K562 (cell line): ENCODE data around the gene SPTBN2. TPM values are rescaled to one million over a fixed set of nuclear protein-coding genes. Genes with fewer than 3 reads are reported as not detected.

ENCODE experiments used
- ATAC-seq: fragments of 200-7000 bp; cut with Tn5 transposase; 3 replicates; pipeline ENCODE4 v1.9.1; 2020; ENCODE audit warnings: moderate library complexity
- BruUV-seq: library from RNA; stranded (reverse); fragments of 400-500 nt; replicated peaks from 2 replicates; lab custom pipeline; 2021; lab: Mats Ljungman, UMichigan
- CTCF ChIA-PET: fragments of 300-600 bp; formaldehyde crosslinking; extraction: SDS; loops from one replicate; lab custom pipeline; 2021; ENCODE audit warnings: low intra/inter-chr PET ratio; lab: Yijun Ruan, JAX
- POLR2A ChIA-PET: fragments of 300-600, 350-650 bp; sonication (Branson Sonifier 250); formaldehyde crosslinking; extraction: SDS; loops from one replicate; lab custom pipeline; 2021; ENCODE audit warnings: antibody characterized with exemption, inconsistent platforms; lab: Yijun Ruan, JAX
- DNase-seq, 4 experiments: peaks; one replicate each; pipeline versions ENCODE4 v3.0.0 to v3.0.0-alpha.2; 2011 to 2018; ENCODE audit warnings: low spot score in 3 of 4, mixed read lengths in 3 of 4; ENCODE audit errors: extremely low read depth in 1 of 4
- FAIRE-seq: peaks from 2 replicates; lab custom pipeline; 2011; peaks lifted over from hg19 to GRCh38; lab: Jason Lieb, UNC
- H2AFZ ChIP-seq: 2 replicates; pipeline ENCODE4 v1.6.0; 2011; ENCODE audit warnings: low read depth, low read length, control low read depth, inconsistent platforms
- H3K27ac ChIP-seq: fragments of 200-600 bp; 3 replicates; pipeline ENCODE4 v1.8.0; 2011; ENCODE audit warnings: low read depth, mild to moderate bottlenecking, control low read depth, inconsistent platforms, low read length, moderate library complexity, mixed read lengths; ENCODE audit errors: extremely low read depth
- H3K27me3 ChIP-seq, 2 experiments: fragments of 300-600 bp in 1 of 2; 2 replicates in 1 of 2; 3 replicates in 1 of 2; pipeline versions ENCODE4 v1.6.0 to v1.8.0; 2011; ENCODE audit warnings: inconsistent platforms in 2 of 2, low read length in 2 of 2, mild to moderate bottlenecking in 1 of 2, mixed read lengths in 1 of 2, moderate library complexity in 1 of 2; ENCODE audit not compliant: control insufficient read depth in 2 of 2, insufficient read depth in 2 of 2
- H3K36me3 ChIP-seq: fragments of 300-600 bp; 3 replicates; pipeline ENCODE4 v1.8.0; 2011; ENCODE audit warnings: mild to moderate bottlenecking, low read length, inconsistent platforms; ENCODE audit not compliant: control insufficient read depth, insufficient read depth
- H3K4me1 ChIP-seq, 2 experiments: fragments of 200-600 bp in 1 of 2; replicated peaks in 1 of 2; 2 replicates in 1 of 2; 3 replicates in 1 of 2; pipeline versions ENCODE4 v1.5.1 to v1.8.0; 2011; ENCODE audit warnings: inconsistent platforms in 2 of 2, low read length in 2 of 2, mild to moderate bottlenecking in 1 of 2, mixed read lengths in 1 of 2, moderate library complexity in 1 of 2; ENCODE audit not compliant: control insufficient read depth in 2 of 2, insufficient read depth in 2 of 2
- H3K4me2 ChIP-seq: 2 replicates; pipeline ENCODE4 v1.6.1; 2011; ENCODE audit warnings: low read length, control low read depth, inconsistent platforms, mixed read lengths; ENCODE audit not compliant: insufficient read depth
- H3K4me3 ChIP-seq: fragments of 200-600 bp; sonication (generic), shearing (Covaris generic); 2 replicates; pipeline ENCODE4 v1.5.1; 2016; ENCODE audit warnings: control low read depth, inconsistent platforms
- H3K79me2 ChIP-seq: fragments of 200-600 bp; 3 replicates; pipeline ENCODE4 v1.8.0; 2011; ENCODE audit warnings: low read length, inconsistent platforms; ENCODE audit not compliant: control insufficient read depth, insufficient read depth
- H3K9ac ChIP-seq, 2 experiments: 2 replicates each; pipeline versions ENCODE4 v1.6.0 to v1.6.1; 2011; ENCODE audit warnings: low read depth in 2 of 2, low read length in 2 of 2, control low read depth in 1 of 2, inconsistent platforms in 1 of 2, mild to moderate bottlenecking in 1 of 2, mixed read lengths in 1 of 2; ENCODE audit not compliant: insufficient read depth in 1 of 2
- H3K9me1 ChIP-seq: one replicate; pipeline ENCODE4 v1.6.0; 2011; ENCODE audit warnings: inconsistent platforms, mild to moderate bottlenecking, low read length, moderate library complexity; ENCODE audit not compliant: control insufficient read depth, insufficient read depth
- H3K9me3 ChIP-seq: replicated peaks from 2 replicates; pipeline ENCODE4 v1.5.1; 2011; ENCODE audit warnings: low read depth, low read length, inconsistent platforms; ENCODE audit not compliant: control insufficient read depth, insufficient read depth
- H4K20me1 ChIP-seq: replicated peaks from 2 replicates; pipeline ENCODE4 v1.6.1; 2011; ENCODE audit warnings: low read length, inconsistent platforms, mixed read lengths; ENCODE audit not compliant: control insufficient read depth, insufficient read depth
- BCOR ChIP-seq: fragments of 450-650 bp; IDR thresholded peaks from 2 replicates; pipeline ENCODE4 v1.6.1; 2016
- BDP1 ChIP-seq: IDR thresholded peaks from 3 replicates; pipeline ENCODE4 v1.6.1; 2011; ENCODE audit not compliant: insufficient read length, insufficient read depth
- DIDO1 ChIP-seq: fragments of 450-650 bp; IDR thresholded peaks from 2 replicates; pipeline ENCODE4 v1.6.1; 2016; ENCODE audit warnings: low read depth, missing biosample characterization, missing genetic modification characterization
- IFI16 ChIP-seq: fragments of 250-450 bp; sonication (Bioruptor Pico); IDR thresholded peaks from 2 replicates; pipeline ENCODE4 v2.1.2; 2022; ENCODE audit warnings: mild to moderate bottlenecking, inconsistent platforms
- PHB2 ChIP-seq: fragments of 450-650 bp; IDR thresholded peaks from 2 replicates; pipeline ENCODE4 v1.6.1; 2017; ENCODE audit warnings: low read depth
- YY1 ChIP-seq, 3 experiments: IDR thresholded peaks; 2 replicates each; pipeline ENCODE4 v1.6.1; 2011; ENCODE audit warnings: low read length in 2 of 3, mild to moderate bottlenecking in 2 of 3, moderate library complexity in 2 of 3, borderline replicate concordance in 1 of 3, control low read depth in 1 of 3, low read depth in 1 of 3; ENCODE audit not compliant: insufficient read depth in 3 of 3, insufficient replicate concordance in 2 of 3, control insufficient read depth in 1 of 3, insufficient read length in 1 of 3; ENCODE audit errors: extremely low read depth in 1 of 3
- ZNF57 ChIP-seq: fragments of 450-650 bp; formaldehyde crosslinking; IDR thresholded peaks from 2 replicates; pipeline ENCODE4 v1.4.0; 2020; ENCODE audit warnings: mild to moderate bottlenecking, moderate library complexity
- ZNF639 ChIP-seq, 2 experiments: fragments of 200-800 bp in 1 of 2; sonication (Bioruptor generic) in 1 of 2; sonication (generic) in 1 of 2; formaldehyde crosslinking in 1 of 2; IDR thresholded peaks in 1 of 2; conservative IDR thresholded peaks in 1 of 2; 2 replicates each; pipeline versions ENCODE4 v1.5.0 to v1.6.1; 2016 to 2020; ENCODE audit warnings: missing compliant biosample characterization in 1 of 2, missing genetic modification characterization in 1 of 2, missing genetic modification reagents in 1 of 2
- WGBS: fragments of 100-300 bp; shearing (Covaris generic); methylation state at CpG from one replicate; pipeline ENCODE4 v1.1.6; 2016; ENCODE audit warnings: low coverage, mixed read lengths; ENCODE audit not compliant: insufficient coverage; ENCODE audit errors: missing lambda C conversion rate; 5-methylcytosine and 5-hydroxymethylcytosine counted together
- in situ Hi-C: fragments of 300-500 bp; cut with MboI; formaldehyde crosslinking; loops from 4 replicates; pipeline ENCODE4 v1.15.0; 2018; ENCODE audit warnings: inconsistent platforms, mixed read lengths
- intact Hi-C: fragments of 100-400 bp; cut with micrococcal nuclease; formaldehyde crosslinking; loops from 2 replicates; pipeline ENCODE4 v1.14.2; 2022
- polyA plus RNA-seq, 8 experiments: library from polyadenylated mRNA; depleted of rRNA in 4 of 8; stranded (reverse) in 5 of 8; unstranded in 3 of 8; fragments of >200 nt; fragmentation: Nextera tagmentation in 2 of 8; fragmentation: Illumina TruSeq in 1 of 8; extraction: Ambion mirVana in 2 of 8; extraction: Trizol in 1 of 8; gene quantifications; 2 replicates each; pipeline versions ENCODE4 v1.2.1 to v1.2.3, GENCODE V29; 2011 to 2014; ENCODE audit warnings: inconsistent platforms in 1 of 8, missing spikeins in 1 of 8
- total RNA-seq, 7 experiments: library from RNA; depleted of rRNA in 6 of 7; stranded (reverse); fragments of >200 nt in 6 of 7; fragmentation: Illumina TruSeq in 2 of 7; extraction: Trizol in 2 of 7; gene quantifications; 2 replicates each; pipeline versions ENCODE4 v1.2.1 to v1.2.3, GENCODE V29; 2011 to 2021; ENCODE audit warnings: low replicate concordance in 1 of 7
- TF ChIP-seq, protein P1 (sequence below), 3 experiments: IDR thresholded peaks in 2 of 3; conservative IDR thresholded peaks in 1 of 3; 2 replicates each; pipeline ENCODE4 v1.5.1; 2011 to 2012; ENCODE audit warnings: low read length in 3 of 3, mild to moderate bottlenecking in 3 of 3, control low read depth in 2 of 3, improper control_type of control experiment in 1 of 3, inconsistent platforms in 1 of 3, low read depth in 1 of 3, mixed read lengths in 1 of 3, moderate library complexity in 1 of 3; ENCODE audit not compliant: insufficient read depth in 2 of 3
- TF ChIP-seq, protein P2 (sequence below): sonication (generic); formaldehyde crosslinking; IDR thresholded peaks from 2 replicates; pipeline ENCODE4 v1.8.0; 2023; ENCODE audit warnings: missing genetic modification reagents, mild to moderate bottlenecking, borderline replicate concordance

SPTBN2 gene
- total and polyA plus RNA-seq, 9 of the 15 experiments (the other 6 are each of a cell fraction or from before 2014, with no cell fraction given) = 0.38 to 56.5 (median 19.7) TPM

DNA sequence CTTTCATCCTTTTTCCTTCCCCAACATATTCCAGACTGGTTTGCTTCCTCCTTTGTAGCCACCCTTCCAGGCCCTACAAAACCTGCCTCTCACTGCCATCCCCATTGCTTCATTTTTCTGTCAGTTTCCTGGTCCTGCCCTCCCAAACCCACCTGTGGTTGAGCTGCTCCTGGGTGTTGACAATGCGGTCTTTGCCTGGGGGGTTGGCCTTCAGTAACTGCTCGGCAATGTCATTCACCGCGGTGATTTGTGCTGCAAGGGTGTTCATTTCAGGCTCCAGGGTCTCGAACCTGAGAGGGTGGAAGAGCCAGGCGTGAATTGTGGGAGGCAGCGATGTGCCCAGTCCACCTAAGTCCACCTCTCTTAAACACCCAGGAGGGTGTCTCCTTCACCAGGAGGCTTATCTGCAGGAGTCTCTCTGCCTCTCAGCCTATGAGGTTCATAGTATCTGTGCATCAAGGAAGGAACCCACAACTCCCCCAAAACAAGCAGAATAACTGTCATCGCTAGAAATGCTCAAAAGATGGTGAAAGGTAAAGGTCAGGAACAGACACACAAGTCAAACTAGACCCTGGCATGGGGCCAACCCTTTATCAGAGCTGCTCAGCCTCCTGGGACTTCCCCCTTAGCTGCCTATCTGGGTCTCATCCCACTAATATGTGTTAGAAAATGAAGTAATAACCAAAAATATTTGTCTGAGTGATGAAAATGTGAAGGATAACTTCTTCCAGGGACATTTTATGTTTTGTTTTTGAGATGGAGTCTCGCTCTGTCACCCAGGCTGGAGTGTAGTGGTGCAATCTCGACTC is 27.4 kb downstream of the SPTBN2 start:
- peak overlapping the region; percentile 30 for H2AFZ ChIP-seq
- H3K9me3 ChIP-seq = no peaks in the 10 kb centered on the region
- peaks cover 11% of the 10 kb centered on the region; the same call in 2 of the 3 replicates for H3K79me2 ChIP-seq
- H3K27ac ChIP-seq = peak overlapping the region; percentile 71
- ChIA-PET CTCF (interaction anchor here (0.6 to 0.7 kb wide), 2 partner anchors 100 to 133 kb away, joined by 3 read pairs; no protein-coding TSS in a partner anchor), POLR2A (interaction anchor here (0.6 to 2.1 kb wide), 10 partner anchors 9 to 301 kb away, joined by 3 to 9 read pairs (median 4); partner anchors contain the start of gene RBM4B)
- H3K4me2 ChIP-seq = peak overlapping the region; percentile 65
- H4K20me1 ChIP-seq = no peaks in the 10 kb centered on the region
- intact Hi-C loops = no loop called here
- H3K4me3 ChIP-seq = peak overlapping the region; percentile 9; the same call in 1 of the 2 replicates
- DNase-seq = peak; percentile 76 to 98 (median 84)
- peak overlapping the region; percentile 50 to 88 for H3K9ac ChIP-seq
- no peaks in the 10 kb centered on the region for H3K27me3 ChIP-seq
- no peaks in the 10 kb centered on the region for H3K9me1 ChIP-seq
- BruUV-seq = no TSS peak
- H3K4me1 ChIP-seq = peaks cover 20 to 41% of the 10 kb centered on the region in 2 experiments
- FAIRE-seq = peak; percentile 100
- peak; percentile 95 for ATAC-seq
- 2% methylated on average over 10 of the region's 10 CpGs for WGBS
- in situ Hi-C loops = no loop called here
- H3K36me3 ChIP-seq = peaks cover 58% of the 10 kb centered on the region; the same call in 2 of the 3 replicates
- TF ChIP-seq BDP1 (no peak), IFI16 (CRISPR knock-in tag) (no peak), BCOR (0 out of 2 replicates have a peak, but pooled peaks have one; percentile 20), DIDO1 (tag) (no peak), ZNF639 (CRISPR knock-in tag; conservative IDR thresholded peaks at IDR 0.05 in 1 of 2, IDR thresholded peaks at IDR 0.05 in 1 of 2) (peak in 1 of 2 experiments; percentile 61; a peak in 2 of 4 replicates), YY1 (IDR thresholded peaks at IDR 0.05; ENCODE audit: borderline replicate concordance in 1 of 3, control insufficient read depth in 1 of 3, extremely low read depth in 1 of 3, insufficient read depth in 3 of 3, insufficient read length in 1 of 3, insufficient replicate concordance in 2 of 3, low read depth in 1 of 3, low read length in 2 of 3) (no peak), ZNF57 (no peak), PHB2 (0 out of 2 replicates have a peak, but pooled peaks have one; percentile 27)
- TF ChIP-seq, protein P1, sequence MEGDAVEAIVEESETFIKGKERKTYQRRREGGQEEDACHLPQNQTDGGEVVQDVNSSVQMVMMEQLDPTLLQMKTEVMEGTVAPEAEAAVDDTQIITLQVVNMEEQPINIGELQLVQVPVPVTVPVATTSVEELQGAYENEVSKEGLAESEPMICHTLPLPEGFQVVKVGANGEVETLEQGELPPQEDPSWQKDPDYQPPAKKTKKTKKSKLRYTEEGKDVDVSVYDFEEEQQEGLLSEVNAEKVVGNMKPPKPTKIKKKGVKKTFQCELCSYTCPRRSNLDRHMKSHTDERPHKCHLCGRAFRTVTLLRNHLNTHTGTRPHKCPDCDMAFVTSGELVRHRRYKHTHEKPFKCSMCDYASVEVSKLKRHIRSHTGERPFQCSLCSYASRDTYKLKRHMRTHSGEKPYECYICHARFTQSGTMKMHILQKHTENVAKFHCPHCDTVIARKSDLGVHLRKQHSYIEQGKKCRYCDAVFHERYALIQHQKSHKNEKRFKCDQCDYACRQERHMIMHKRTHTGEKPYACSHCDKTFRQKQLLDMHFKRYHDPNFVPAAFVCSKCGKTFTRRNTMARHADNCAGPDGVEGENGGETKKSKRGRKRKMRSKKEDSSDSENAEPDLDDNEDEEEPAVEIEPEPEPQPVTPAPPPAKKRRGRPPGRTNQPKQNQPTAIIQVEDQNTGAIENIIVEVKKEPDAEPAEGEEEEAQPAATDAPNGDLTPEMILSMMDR (IDR thresholded peaks at IDR 0.05 in 2 of 3, conservative IDR thresholded peaks at IDR 0.05 in 1 of 3; ENCODE audit: insufficient read depth in 2 of 3, low read depth in 1 of 3, low read length in 3 of 3) = no peak
- TF ChIP-seq, protein P2, sequence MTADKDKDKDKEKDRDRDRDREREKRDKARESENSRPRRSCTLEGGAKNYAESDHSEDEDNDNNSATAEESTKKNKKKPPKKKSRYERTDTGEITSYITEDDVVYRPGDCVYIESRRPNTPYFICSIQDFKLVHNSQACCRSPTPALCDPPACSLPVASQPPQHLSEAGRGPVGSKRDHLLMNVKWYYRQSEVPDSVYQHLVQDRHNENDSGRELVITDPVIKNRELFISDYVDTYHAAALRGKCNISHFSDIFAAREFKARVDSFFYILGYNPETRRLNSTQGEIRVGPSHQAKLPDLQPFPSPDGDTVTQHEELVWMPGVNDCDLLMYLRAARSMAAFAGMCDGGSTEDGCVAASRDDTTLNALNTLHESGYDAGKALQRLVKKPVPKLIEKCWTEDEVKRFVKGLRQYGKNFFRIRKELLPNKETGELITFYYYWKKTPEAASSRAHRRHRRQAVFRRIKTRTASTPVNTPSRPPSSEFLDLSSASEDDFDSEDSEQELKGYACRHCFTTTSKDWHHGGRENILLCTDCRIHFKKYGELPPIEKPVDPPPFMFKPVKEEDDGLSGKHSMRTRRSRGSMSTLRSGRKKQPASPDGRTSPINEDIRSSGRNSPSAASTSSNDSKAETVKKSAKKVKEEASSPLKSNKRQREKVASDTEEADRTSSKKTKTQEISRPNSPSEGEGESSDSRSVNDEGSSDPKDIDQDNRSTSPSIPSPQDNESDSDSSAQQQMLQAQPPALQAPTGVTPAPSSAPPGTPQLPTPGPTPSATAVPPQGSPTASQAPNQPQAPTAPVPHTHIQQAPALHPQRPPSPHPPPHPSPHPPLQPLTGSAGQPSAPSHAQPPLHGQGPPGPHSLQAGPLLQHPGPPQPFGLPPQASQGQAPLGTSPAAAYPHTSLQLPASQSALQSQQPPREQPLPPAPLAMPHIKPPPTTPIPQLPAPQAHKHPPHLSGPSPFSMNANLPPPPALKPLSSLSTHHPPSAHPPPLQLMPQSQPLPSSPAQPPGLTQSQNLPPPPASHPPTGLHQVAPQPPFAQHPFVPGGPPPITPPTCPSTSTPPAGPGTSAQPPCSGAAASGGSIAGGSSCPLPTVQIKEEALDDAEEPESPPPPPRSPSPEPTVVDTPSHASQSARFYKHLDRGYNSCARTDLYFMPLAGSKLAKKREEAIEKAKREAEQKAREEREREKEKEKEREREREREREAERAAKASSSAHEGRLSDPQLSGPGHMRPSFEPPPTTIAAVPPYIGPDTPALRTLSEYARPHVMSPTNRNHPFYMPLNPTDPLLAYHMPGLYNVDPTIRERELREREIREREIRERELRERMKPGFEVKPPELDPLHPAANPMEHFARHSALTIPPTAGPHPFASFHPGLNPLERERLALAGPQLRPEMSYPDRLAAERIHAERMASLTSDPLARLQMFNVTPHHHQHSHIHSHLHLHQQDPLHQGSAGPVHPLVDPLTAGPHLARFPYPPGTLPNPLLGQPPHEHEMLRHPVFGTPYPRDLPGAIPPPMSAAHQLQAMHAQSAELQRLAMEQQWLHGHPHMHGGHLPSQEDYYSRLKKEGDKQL (CRISPR knock-in tag) = no peak
